ENCODE results near the gene HAAO.

The HAAO gene

DNA sequence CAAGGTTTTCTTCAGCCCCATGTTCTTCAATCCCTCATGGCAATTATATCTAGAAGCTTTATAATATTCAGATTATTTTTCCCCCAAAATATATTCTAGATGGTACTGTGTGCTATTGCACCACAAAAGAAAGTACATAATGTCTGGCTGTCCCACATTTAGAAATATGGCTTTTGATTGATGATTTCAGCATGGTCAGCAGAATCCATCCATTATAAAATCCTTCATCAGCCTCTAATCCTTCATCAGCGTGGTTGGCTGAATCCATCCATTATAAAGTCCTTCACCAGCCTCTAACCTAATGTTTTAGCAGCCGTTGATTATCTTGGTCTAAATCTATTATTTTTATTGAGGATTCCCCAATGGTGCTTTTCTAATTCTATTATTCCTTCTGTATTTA lies 23.3 kb upstream of the HAAO start:
- no peak for FAIRE-seq
- DNase-seq (ENCODE audit: insufficient read length, low spot score), result no peak
- TF ChIP-seq SPI1 (IDR thresholded peaks at IDR 0.05; ENCODE audit: low read depth, low read length) (no peak), POLR2A (IDR thresholded peaks at IDR 0.05; ENCODE audit: low read depth, low read length) (no peak), PAX5 (IDR thresholded peaks at IDR 0.05; ENCODE audit: insufficient read depth, low read length, severe bottlenecking) (no peak), POLR2AphosphoS5 (IDR thresholded peaks at IDR 0.05; ENCODE audit: low read depth, low read length) (no peak), TAF1 (IDR thresholded peaks at IDR 0.05; ENCODE audit: low read depth, low read length) (no peak), POU2F2 (IDR thresholded peaks at IDR 0.05; ENCODE audit: low read depth, low read length) (no peak)

DNA sequence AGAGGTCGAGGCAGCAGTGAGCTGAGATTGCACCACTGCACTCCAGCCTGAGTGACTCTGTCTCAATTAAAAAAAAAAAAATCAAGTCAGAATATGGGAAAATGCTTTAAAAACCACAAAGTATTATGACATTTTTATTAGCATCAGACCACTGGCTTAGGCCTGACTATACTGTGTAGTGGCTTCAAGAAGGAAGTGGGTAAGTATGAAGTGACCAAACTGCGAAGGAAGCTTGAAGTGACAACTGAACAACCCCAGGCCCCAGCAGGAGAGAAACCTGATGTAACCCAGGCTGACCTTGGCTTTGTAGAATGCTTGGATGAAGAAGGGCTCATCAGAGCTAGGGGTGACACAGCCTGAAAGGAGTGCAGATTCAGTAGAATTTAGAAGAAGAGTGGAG lies 21.4 kb upstream of the HAAO start:
- TF ChIP-seq TAF1 (IDR thresholded peaks at IDR 0.05; ENCODE audit: low read depth, low read length) (no peak), SPI1 (IDR thresholded peaks at IDR 0.05; ENCODE audit: low read depth, low read length) (0 out of 2 replicates have a peak, but pooled peaks have one; percentile 30)
- FAIRE-seq, result no peak
- no peak for DNase-seq (ENCODE audit: insufficient read length, low spot score)

DNA sequence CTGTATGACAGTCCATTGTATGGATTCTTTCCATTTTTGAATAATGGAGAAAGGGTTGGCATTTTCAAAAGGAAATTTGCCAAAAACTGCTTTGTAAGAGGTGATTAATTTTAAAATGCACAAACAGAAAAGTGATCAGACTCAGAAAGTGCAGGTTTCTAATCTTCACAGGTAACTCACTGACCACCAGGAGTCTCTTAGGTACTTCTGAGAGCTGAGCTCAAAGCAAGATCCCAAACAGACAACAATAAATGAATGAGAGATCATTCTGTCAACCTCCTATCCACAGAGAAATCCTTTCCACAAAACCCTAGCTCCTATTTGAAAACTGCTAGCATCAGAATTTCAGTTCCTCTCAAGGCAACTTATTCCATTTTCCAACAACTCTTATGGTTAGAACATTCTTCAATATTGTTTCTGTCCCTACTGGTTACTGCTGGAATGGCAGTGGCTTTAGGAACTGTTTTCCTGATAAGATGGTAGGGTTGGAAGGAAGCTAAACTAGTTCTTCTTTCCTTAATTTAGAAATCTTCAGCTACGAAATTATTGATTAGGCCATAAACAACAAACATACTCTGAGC lies 20.6 kb upstream of the HAAO start:
- DNase-seq (ENCODE audit: insufficient read length, low spot score) (no peak), FAIRE-seq (no peak)
- TF ChIP-seq SPI1 (IDR thresholded peaks at IDR 0.05; ENCODE audit: low read depth, low read length) (peak; percentile 37; the same call in 1 of the 2 replicates), POLR2AphosphoS5 (IDR thresholded peaks at IDR 0.05; ENCODE audit: low read depth, low read length) (no peak), TAF1 (IDR thresholded peaks at IDR 0.05; ENCODE audit: low read depth, low read length) (no peak), POLR2A (IDR thresholded peaks at IDR 0.05; ENCODE audit: low read depth, low read length) (no peak)

- TF ChIP-seq SPI1 (IDR thresholded peaks at IDR 0.05; ENCODE audit: low read depth, low read length) (no peak), PAX5 (IDR thresholded peaks at IDR 0.05; ENCODE audit: insufficient read depth, low read length, severe bottlenecking) (no peak), TAF1 (IDR thresholded peaks at IDR 0.05; ENCODE audit: low read depth, low read length) (no peak), POU2F2 (IDR thresholded peaks at IDR 0.05; ENCODE audit: low read depth, low read length) (no peak)
- DNase-seq (ENCODE audit: insufficient read length, low spot score) (peak; percentile 32), FAIRE-seq (no peak)
These were observed 18.8 kb upstream of the HAAO start for GRCh38 chr2:42810971-42811811.

DNA sequence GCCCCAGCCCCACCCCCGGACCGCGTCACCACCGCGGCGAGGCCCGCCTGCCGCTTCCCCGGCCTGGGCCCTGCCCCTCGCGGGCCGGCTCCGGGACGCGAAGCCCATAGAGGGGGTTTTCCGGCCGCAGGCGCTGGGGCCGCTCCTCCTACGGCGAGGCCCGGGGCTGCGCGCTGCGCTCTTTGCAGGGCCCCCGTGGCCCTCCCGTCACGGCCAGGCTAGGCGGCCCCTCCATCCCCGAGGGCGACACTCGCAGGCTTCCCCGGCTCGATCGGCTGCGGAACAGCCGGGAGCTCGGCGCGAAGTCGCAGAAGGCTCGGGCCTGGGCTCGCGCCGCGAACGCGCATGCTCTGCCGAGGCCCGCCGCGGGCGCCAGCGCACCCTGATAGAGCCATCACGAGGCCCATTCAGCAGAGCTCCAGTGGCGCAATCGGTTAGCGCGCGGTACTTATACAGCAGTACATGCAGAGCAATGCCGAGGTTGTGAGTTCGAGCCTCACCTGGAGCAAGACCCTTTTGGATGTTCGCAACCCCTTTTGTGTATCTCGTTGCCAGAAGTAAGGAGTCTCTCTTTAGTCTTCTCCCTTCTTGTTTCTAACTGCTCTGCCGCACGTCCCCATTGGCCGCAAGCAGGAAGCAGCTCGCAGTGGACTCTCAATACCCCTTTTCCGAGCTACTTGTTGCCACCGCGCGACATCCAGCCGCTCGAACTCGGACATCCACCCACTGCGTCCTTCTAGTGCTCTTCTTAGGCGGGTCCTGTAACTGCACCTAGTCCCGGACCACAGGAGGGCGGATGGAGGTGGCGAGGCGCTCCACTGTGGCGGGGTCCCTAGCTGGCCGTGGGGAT lies 18.0 kb upstream of the HAAO start:
- DNase-seq (ENCODE audit: insufficient read length, low spot score) (peak; percentile 79), FAIRE-seq (peak; percentile 96)
- TF ChIP-seq POLR2A (IDR thresholded peaks at IDR 0.05; ENCODE audit: low read depth, low read length) (peak; percentile 48; the same call in 1 of the 2 replicates), POU2F2 (IDR thresholded peaks at IDR 0.05; ENCODE audit: low read depth, low read length) (peak; percentile 30; the same call in 1 of the 2 replicates), TAF1 (IDR thresholded peaks at IDR 0.05; ENCODE audit: low read depth, low read length) (peak; percentile 14; the same call in 1 of the 2 replicates), SPI1 (IDR thresholded peaks at IDR 0.05; ENCODE audit: low read depth, low read length) (no peak), POLR2AphosphoS5 (IDR thresholded peaks at IDR 0.05; ENCODE audit: low read depth, low read length) (peak; percentile 63), PAX5 (IDR thresholded peaks at IDR 0.05; ENCODE audit: insufficient read depth, low read length, severe bottlenecking) (peak; percentile 28)

DNA sequence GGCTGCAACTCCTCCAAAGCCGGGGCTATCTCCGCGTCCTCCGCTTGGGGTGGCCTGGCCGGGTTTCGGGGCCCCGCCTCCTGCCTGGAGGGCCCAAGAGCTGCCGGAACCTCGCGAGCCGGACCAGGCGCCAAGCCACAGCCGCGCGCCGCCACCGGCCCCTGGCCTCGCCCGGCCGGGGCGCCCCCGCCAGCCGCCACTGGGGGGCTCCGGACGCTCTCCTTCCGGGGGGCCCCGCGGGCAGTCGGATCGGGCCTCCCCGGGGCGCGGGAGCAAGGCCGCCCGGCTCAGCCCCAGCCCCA lies 17.4 kb upstream of the HAAO start:
- FAIRE-seq, result no peak
- no peak for DNase-seq (ENCODE audit: insufficient read length, low spot score)
- no peak for TF ChIP-seq SPI1 (IDR thresholded peaks at IDR 0.05; ENCODE audit: low read depth, low read length)
- no peak for TF ChIP-seq POU2F2 (IDR thresholded peaks at IDR 0.05; ENCODE audit: low read depth, low read length)
- TF ChIP-seq PAX5 (IDR thresholded peaks at IDR 0.05; ENCODE audit: insufficient read depth, low read length, severe bottlenecking), result no peak
- no peak for TF ChIP-seq POLR2AphosphoS5 (IDR thresholded peaks at IDR 0.05; ENCODE audit: low read depth, low read length)
- TF ChIP-seq TAF1 (IDR thresholded peaks at IDR 0.05; ENCODE audit: low read depth, low read length), result no peak
- no peak for TF ChIP-seq POLR2A (IDR thresholded peaks at IDR 0.05; ENCODE audit: low read depth, low read length)

DNA sequence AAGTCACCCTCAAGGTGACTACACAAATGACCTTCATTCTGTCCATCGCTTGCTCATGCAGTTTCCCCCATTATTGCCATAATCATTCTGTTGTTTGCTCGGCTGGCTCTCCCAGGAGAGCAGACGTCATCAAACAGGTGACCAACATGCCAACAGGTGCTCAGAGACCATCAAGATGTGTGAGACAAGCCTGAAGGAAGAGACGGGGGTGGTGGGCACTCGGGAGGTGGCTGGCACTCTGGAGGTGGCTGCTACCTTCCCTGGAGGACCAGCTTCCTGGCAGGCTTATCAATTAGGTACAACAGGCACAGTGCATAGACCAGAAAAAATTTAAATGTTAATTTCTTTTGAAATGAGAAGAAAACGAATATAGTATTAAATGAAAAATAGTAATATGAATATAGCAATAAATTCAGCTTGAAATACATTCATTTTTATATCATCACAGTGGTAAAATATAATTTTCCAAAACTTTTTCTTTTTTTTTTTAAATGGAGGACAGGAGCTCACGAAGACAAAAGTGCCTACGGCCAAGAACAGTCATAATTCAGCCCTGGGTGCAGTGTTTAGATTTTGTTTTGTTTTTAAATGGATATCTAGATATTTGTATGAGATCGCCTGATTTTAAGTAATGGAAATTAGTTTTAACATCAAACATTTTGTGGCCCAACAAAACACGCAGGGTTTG lies 16.9 kb upstream of the HAAO start:
- DNase-seq (ENCODE audit: insufficient read length, low spot score) (no peak), FAIRE-seq (peak; percentile 56)
- TF ChIP-seq SPI1 (IDR thresholded peaks at IDR 0.05; ENCODE audit: low read depth, low read length), result no peak
- no peak for TF ChIP-seq TAF1 (IDR thresholded peaks at IDR 0.05; ENCODE audit: low read depth, low read length)
- TF ChIP-seq POLR2AphosphoS5 (IDR thresholded peaks at IDR 0.05; ENCODE audit: low read depth, low read length), result no peak
- no peak for TF ChIP-seq POLR2A (IDR thresholded peaks at IDR 0.05; ENCODE audit: low read depth, low read length)
- no peak for TF ChIP-seq PAX5 (IDR thresholded peaks at IDR 0.05; ENCODE audit: insufficient read depth, low read length, severe bottlenecking)
- TF ChIP-seq POU2F2 (IDR thresholded peaks at IDR 0.05; ENCODE audit: low read depth, low read length), result no peak

GRCh38 chr2:42808301-42808700 lies 15.9 kb upstream of the HAAO start:
- TF ChIP-seq POU2F2 (IDR thresholded peaks at IDR 0.05; ENCODE audit: low read depth, low read length) (no peak), POLR2A (IDR thresholded peaks at IDR 0.05; ENCODE audit: low read depth, low read length) (no peak), PAX5 (IDR thresholded peaks at IDR 0.05; ENCODE audit: insufficient read depth, low read length, severe bottlenecking) (no peak), TAF1 (IDR thresholded peaks at IDR 0.05; ENCODE audit: low read depth, low read length) (no peak), SPI1 (IDR thresholded peaks at IDR 0.05; ENCODE audit: low read depth, low read length) (no peak), POLR2AphosphoS5 (IDR thresholded peaks at IDR 0.05; ENCODE audit: low read depth, low read length) (no peak)
- no peak for FAIRE-seq
- no peak for DNase-seq (ENCODE audit: insufficient read length, low spot score)

- TF ChIP-seq POLR2AphosphoS5 (IDR thresholded peaks at IDR 0.05; ENCODE audit: low read depth, low read length) (no peak), PAX5 (IDR thresholded peaks at IDR 0.05; ENCODE audit: insufficient read depth, low read length, severe bottlenecking) (no peak), SPI1 (IDR thresholded peaks at IDR 0.05; ENCODE audit: low read depth, low read length) (no peak), POLR2A (IDR thresholded peaks at IDR 0.05; ENCODE audit: low read depth, low read length) (no peak), TAF1 (IDR thresholded peaks at IDR 0.05; ENCODE audit: low read depth, low read length) (no peak), POU2F2 (IDR thresholded peaks at IDR 0.05; ENCODE audit: low read depth, low read length) (no peak)
- no peak for FAIRE-seq
- DNase-seq (ENCODE audit: insufficient read length, low spot score), result no peak
These were observed 14.4 kb upstream of the HAAO start for GRCh38 chr2:42806786-42807185.

Data from GM12891 (cell line).